KMS-11 (cell line): ENCODE measurements around the gene KLHL6.

Experiments
- H2AFZ ChIP-seq: fragments of 200-600 bp; sonication (generic); 2 replicates; pipeline ENCODE4 v1.6.1; 2016; ENCODE audit warnings: antibody characterized with exemption, mixed run types, low read depth
- H3K27ac ChIP-seq: fragments of 200-600 bp; sonication (generic); 2 replicates; pipeline ENCODE4 v1.6.1; 2016; ENCODE audit warnings: mild to moderate bottlenecking, mixed run types
- H3K27me3 ChIP-seq: fragments of 200-600 bp; sonication (generic); 2 replicates; pipeline ENCODE4 v1.6.1; 2017; ENCODE audit warnings: mild to moderate bottlenecking, low read depth, mixed run types, moderate library complexity; ENCODE audit not compliant: insufficient read depth
- H3K36me3 ChIP-seq: fragments of 200-600 bp; sonication (generic); 2 replicates; pipeline ENCODE4 v1.6.1; 2017; ENCODE audit warnings: mild to moderate bottlenecking, mixed run types; ENCODE audit not compliant: insufficient read depth
- H3K4me1 ChIP-seq: fragments of 200-600 bp; sonication (generic); 2 replicates; pipeline ENCODE4 v1.6.1; 2016; ENCODE audit warnings: mild to moderate bottlenecking, low read depth, mixed run types; ENCODE audit not compliant: poor library complexity, severe bottlenecking
- H3K4me2 ChIP-seq: fragments of 200-600 bp; sonication (generic); 2 replicates; pipeline ENCODE4 v1.7.0; 2016; ENCODE audit warnings: mild to moderate bottlenecking, mixed run types
- H3K4me3 ChIP-seq: fragments of 200-600 bp; sonication (generic); IDR thresholded peaks from 2 replicates; pipeline ENCODE4 v1.6.1; 2017; ENCODE audit warnings: low read depth, low read length, mixed read lengths; ENCODE audit not compliant: insufficient read depth
- H3K79me2 ChIP-seq: fragments of 200-600 bp; sonication (generic); 2 replicates; pipeline ENCODE4 v1.6.1; 2016; ENCODE audit warnings: low read depth, mixed run types; ENCODE audit not compliant: insufficient read depth
- H3K9ac ChIP-seq: fragments of 200-600 bp; sonication (generic); 2 replicates; pipeline ENCODE4 v1.6.1; 2016; ENCODE audit warnings: mild to moderate bottlenecking, mixed run types
- H4K20me1 ChIP-seq: fragments of 200-600 bp; sonication (generic); 2 replicates; pipeline ENCODE4 v1.6.1; 2016; ENCODE audit warnings: mild to moderate bottlenecking, mixed run types; ENCODE audit not compliant: insufficient read depth
- CTCF ChIP-seq: fragments of 200-600 bp; sonication (generic); conservative IDR thresholded peaks from 2 replicates; pipeline ENCODE4 v1.6.1; 2017; ENCODE audit warnings: low read depth, mild to moderate bottlenecking, antibody characterized with exemption, low read length, moderate library complexity, mixed read lengths

The KLHL6 gene

GRCh38 chr3:183518491-183519251, 36.8 kb downstream of the KLHL6 start:
- H3K4me1 ChIP-seq = peaks cover 14% of the 10 kb centered on the region
- no peaks in the 10 kb centered on the region for H4K20me1 ChIP-seq
- no peaks in the 10 kb centered on the region for H3K36me3 ChIP-seq
- no peak overlapping the region for H2AFZ ChIP-seq
- no peak for TF ChIP-seq CTCF
- H3K9ac ChIP-seq = no peak overlapping the region
- no peak overlapping the region for H3K4me2 ChIP-seq
- no peaks in the 10 kb centered on the region for H3K79me2 ChIP-seq
- H3K27me3 ChIP-seq = no peaks in the 10 kb centered on the region
- H3K4me3 ChIP-seq = no peak overlapping the region
- no peak overlapping the region for H3K27ac ChIP-seq

- no peak for TF ChIP-seq CTCF
- Histone ChIP-seq H3K4me2 (no peak overlapping the region), H3K36me3 (no peaks in the 10 kb centered on the region), H3K79me2 (no peaks in the 10 kb centered on the region), H3K27me3 (no peaks in the 10 kb centered on the region), H3K9ac (no peak overlapping the region), H4K20me1 (no peaks in the 10 kb centered on the region; the same call in 1 of the 2 replicates), H3K27ac (no peak overlapping the region), H3K4me1 (peaks cover 14% of the 10 kb centered on the region), H3K4me3 (no peak overlapping the region), H2AFZ (no peak overlapping the region)
These were observed 37.9 kb downstream of the KLHL6 start for GRCh38 chr3:183517607-183518006.

DNA sequence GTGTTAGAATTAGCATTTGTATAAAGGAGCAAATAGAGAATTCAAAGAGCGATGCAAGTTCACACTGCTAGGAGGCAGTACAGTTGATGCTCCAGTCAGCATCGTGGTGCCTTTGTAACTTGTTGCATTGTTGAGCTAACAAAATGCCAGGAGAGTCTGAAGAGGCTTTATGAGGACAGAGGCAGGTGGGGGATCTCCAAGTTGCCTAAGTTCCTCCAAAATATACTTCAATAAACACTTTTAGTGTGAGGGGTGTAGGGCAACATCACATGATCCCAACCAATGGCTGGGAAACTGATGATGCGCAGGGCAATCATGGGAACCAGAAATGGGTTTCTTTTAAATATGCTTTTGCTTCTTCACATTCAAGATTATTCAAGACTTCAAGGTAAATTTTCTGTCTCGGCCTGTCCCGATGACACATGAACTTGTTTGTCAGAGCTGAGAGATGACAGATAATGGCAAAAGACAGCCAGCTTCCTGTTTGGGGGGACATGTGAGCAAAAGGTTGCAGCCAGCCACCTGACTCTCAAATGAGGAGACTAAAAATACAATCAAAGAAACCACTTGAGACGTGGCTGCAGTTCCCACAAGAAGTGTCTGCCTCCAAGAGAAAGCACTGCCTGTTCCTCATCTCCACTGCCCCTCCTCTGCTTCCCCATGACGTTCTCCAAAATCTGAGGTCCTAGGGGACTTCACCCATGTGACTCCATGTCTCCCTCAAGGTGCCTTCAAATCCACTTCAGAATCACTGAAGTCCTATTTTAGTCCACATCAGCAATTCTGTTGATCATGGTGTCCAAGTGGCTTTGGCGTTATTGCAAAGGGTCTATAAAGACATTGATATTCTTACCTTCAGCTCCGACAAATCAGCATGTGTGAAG, 39.3 kb downstream of the KLHL6 start:
- Histone ChIP-seq H3K4me3 (no peak overlapping the region), H3K27ac (no peak overlapping the region), H3K27me3 (no peaks in the 10 kb centered on the region), H3K79me2 (no peaks in the 10 kb centered on the region), H3K36me3 (no peaks in the 10 kb centered on the region), H2AFZ (0 out of 2 replicates have a peak overlapping the region, but pooled peaks have one; percentile 1), H3K9ac (no peak overlapping the region), H3K4me2 (no peak overlapping the region), H3K4me1 (peaks cover 14% of the 10 kb centered on the region), H4K20me1 (no peaks in the 10 kb centered on the region; the same call in 1 of the 2 replicates)
- TF ChIP-seq CTCF = no peak

DNA sequence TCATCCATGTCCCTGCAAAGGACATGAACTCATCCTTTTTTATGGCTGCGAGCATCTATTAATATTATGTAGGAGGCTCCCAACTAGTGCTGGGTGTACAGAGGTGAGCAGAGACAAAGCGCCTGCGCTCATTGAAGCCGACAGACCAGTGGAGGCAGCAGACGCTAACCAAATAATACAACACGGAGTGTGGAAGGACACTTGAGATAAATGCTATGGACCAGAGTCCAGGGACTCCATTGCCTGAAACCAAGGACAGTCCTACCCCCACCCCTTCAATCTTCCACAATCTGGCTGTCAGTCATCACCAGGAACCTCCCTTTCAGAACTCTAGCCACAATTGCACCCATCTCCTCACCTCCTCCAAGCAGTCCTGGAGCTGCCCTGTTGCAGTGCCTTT, 41.5 kb downstream of the KLHL6 start:
- H2AFZ ChIP-seq = no peak overlapping the region
- H3K79me2 ChIP-seq = no peaks in the 10 kb centered on the region
- no peak overlapping the region for H3K4me3 ChIP-seq
- no peaks in the 10 kb centered on the region for H3K36me3 ChIP-seq
- H3K27me3 ChIP-seq = no peaks in the 10 kb centered on the region
- no peak overlapping the region for H3K27ac ChIP-seq
- H3K4me1 ChIP-seq = peaks cover 14% of the 10 kb centered on the region
- H3K9ac ChIP-seq = no peak overlapping the region
- no peak overlapping the region for H3K4me2 ChIP-seq
- H4K20me1 ChIP-seq = no peaks in the 10 kb centered on the region; the same call in 1 of the 2 replicates
- TF ChIP-seq CTCF = no peak
